Vagina (tissue), 1 donor: ENCODE data around the gene ITFG2. TPM values are rescaled to one million over a fixed set of nuclear protein-coding genes. Genes with fewer than 3 reads are reported as not detected.

Experiments used
- total RNA-seq: library from RNA; depleted of rRNA; stranded (reverse); fragments of >200 nt; gene quantifications from one replicate; pipeline ENCODE4 v1.2.3, GENCODE V29; 2016

The ITFG2 gene
- total RNA-seq, 1 donor from 2014 or later, result 30.4 TPM

Other genes with a start within 250 kb of the ITFG2 start
- gene FKBP4, start 17.7 kb upstream of the ITFG2 start, total RNA-seq, result 45.9 TPM
- gene NRIP2, start 22.4 kb downstream of the ITFG2 start, total RNA-seq, result 1.2 TPM
- not detected for gene TEX52, start 44.4 kb downstream of the ITFG2 start, total RNA-seq
- gene FOXM1, start 64.5 kb downstream of the ITFG2 start, total RNA-seq, result 8.1 TPM
- 13.8 TPM for gene RHNO1, start 64.6 kb downstream of the ITFG2 start, total RNA-seq
- 30.4 TPM for gene TULP3, start 78.2 kb downstream of the ITFG2 start, total RNA-seq
- gene TEAD4, start 146.7 kb downstream of the ITFG2 start, total RNA-seq, result 18.7 TPM